HepG2 (cell line): ENCODE data around the gene NAV2. TPM values are rescaled to one million over a fixed set of nuclear protein-coding genes. Genes with fewer than 3 reads are reported as not detected.

Experiments
- CC2D1A ChIP-seq: sonication (generic); formaldehyde crosslinking; IDR thresholded peaks from 2 replicates; pipeline ENCODE4 v1.8.1; 2023; ENCODE audit warnings: mild to moderate bottlenecking, missing genetic modification reagents
- E2F5 ChIP-seq: sonication (generic); formaldehyde crosslinking; conservative IDR thresholded peaks from 2 replicates; pipeline ENCODE4 v1.4.0; 2020; ENCODE audit warnings: missing genetic modification reagents
- FOXM1 ChIP-seq: sonication (generic); formaldehyde crosslinking; IDR thresholded peaks from 2 replicates; pipeline ENCODE4 v1.5.0; 2020; ENCODE audit warnings: missing genetic modification reagents
- GPN1 ChIP-seq: sonication (generic); formaldehyde crosslinking; IDR thresholded peaks from 2 replicates; pipeline ENCODE4 v1.5.1; 2020; ENCODE audit warnings: missing genetic modification reagents, borderline replicate concordance
- HNF4G ChIP-seq, 2 experiments: sonication (generic) in 1 of 2; formaldehyde crosslinking in 1 of 2; IDR thresholded peaks; 2 replicates each; pipeline versions ENCODE4 v1.4.0 to v1.6.1; 2011 to 2020; ENCODE audit warnings: borderline replicate concordance in 2 of 2, low read depth in 2 of 2, mild to moderate bottlenecking in 2 of 2, low read length in 1 of 2, missing genetic modification reagents in 1 of 2, moderate library complexity in 1 of 2
- JDP2 ChIP-seq: sonication (generic); formaldehyde crosslinking; IDR thresholded peaks from 2 replicates; pipeline ENCODE4 v1.8.1; 2022; ENCODE audit warnings: missing genetic modification reagents, borderline replicate concordance
- MXI1 ChIP-seq: IDR thresholded peaks from 3 replicates; pipeline ENCODE4 v1.6.1; 2012; ENCODE audit warnings: low read depth, low read length, inconsistent platforms, borderline replicate concordance
- NCOA5 ChIP-seq: sonication (generic); formaldehyde crosslinking; IDR thresholded peaks from 2 replicates; pipeline ENCODE4 v1.4.0; 2020; ENCODE audit warnings: missing genetic modification reagents
- NFE2L1 ChIP-seq: sonication (generic); formaldehyde crosslinking; IDR thresholded peaks from 2 replicates; pipeline ENCODE4 v1.4.0; 2020; ENCODE audit warnings: missing genetic modification reagents, mild to moderate bottlenecking, borderline replicate concordance
- NPAS2 ChIP-seq: sonication (generic); formaldehyde crosslinking; IDR thresholded peaks from 2 replicates; pipeline ENCODE4 v1.8.0; 2022; ENCODE audit warnings: mild to moderate bottlenecking, missing genetic modification reagents, borderline replicate concordance
- NR0B2 ChIP-seq: sonication (generic); formaldehyde crosslinking; IDR thresholded peaks from 2 replicates; pipeline ENCODE4 v1.4.0; 2020; ENCODE audit warnings: mild to moderate bottlenecking, missing genetic modification reagents
- PCBP1 ChIP-seq: fragments of 200-400 bp; formaldehyde crosslinking; IDR thresholded peaks from 2 replicates; pipeline ENCODE4 v1.6.1; 2017; ENCODE audit warnings: mild to moderate bottlenecking, low read depth, low read length, borderline replicate concordance
- SALL1 ChIP-seq: sonication (generic); formaldehyde crosslinking; IDR thresholded peaks from 2 replicates; pipeline ENCODE4 v1.8.0; 2022; ENCODE audit warnings: mild to moderate bottlenecking, missing genetic modification reagents
- SIX4 ChIP-seq: sonication (generic); formaldehyde crosslinking; IDR thresholded peaks from 2 replicates; pipeline ENCODE4 v1.4.0; 2020; ENCODE audit warnings: missing genetic modification reagents
- TARDBP ChIP-seq: sonication (generic); formaldehyde crosslinking; IDR thresholded peaks from 2 replicates; pipeline ENCODE4 v1.8.0; 2022; ENCODE audit warnings: mild to moderate bottlenecking, missing genetic modification reagents
- TEAD3 ChIP-seq: optimal IDR thresholded peaks from 2 replicates; pipeline ENCODE3; 2016; ENCODE audit warnings: borderline replicate concordance
- WIZ ChIP-seq: sonication (generic); formaldehyde crosslinking; IDR thresholded peaks from 2 replicates; pipeline ENCODE4 v1.5.1; 2020; ENCODE audit warnings: mild to moderate bottlenecking, missing genetic modification reagents
- ZBTB20 ChIP-seq: sonication (generic); formaldehyde crosslinking; IDR thresholded peaks from 2 replicates; pipeline ENCODE4 v1.8.1; 2023; ENCODE audit warnings: missing genetic modification reagents, low read depth, mild to moderate bottlenecking, borderline replicate concordance
- ZBTB43 ChIP-seq: sonication (generic); formaldehyde crosslinking; conservative IDR thresholded peaks from 2 replicates; pipeline ENCODE4 v1.4.0; 2020; ENCODE audit warnings: missing genetic modification reagents
- ZNF292 ChIP-seq: sonication (generic); formaldehyde crosslinking; IDR thresholded peaks from 2 replicates; pipeline ENCODE4 v1.8.1; 2022; ENCODE audit warnings: mild to moderate bottlenecking, low read depth, missing genetic modification reagents, borderline replicate concordance
- ZNF558 ChIP-seq: sonication (generic); formaldehyde crosslinking; IDR thresholded peaks from 2 replicates; pipeline ENCODE4 v1.9.0; 2022; ENCODE audit warnings: mild to moderate bottlenecking, missing genetic modification reagents, borderline replicate concordance
- ZNF614 ChIP-seq: IDR thresholded peaks from 2 replicates; pipeline ENCODE4 v1.6.1; 2018; ENCODE audit warnings: missing biosample characterization, missing genetic modification reagents, inconsistent platforms, borderline replicate concordance
- ZNF672 ChIP-seq: sonication (generic); formaldehyde crosslinking; IDR thresholded peaks from 2 replicates; pipeline ENCODE4 v1.8.1; 2022; ENCODE audit warnings: missing genetic modification reagents
- ZNF709 ChIP-seq: sonication (generic); formaldehyde crosslinking; IDR thresholded peaks from 2 replicates; pipeline ENCODE4 v1.5.0; 2020; ENCODE audit warnings: mild to moderate bottlenecking, missing genetic modification reagents
- ZNF737 ChIP-seq: sonication (generic); formaldehyde crosslinking; IDR thresholded peaks from 2 replicates; pipeline ENCODE4 v1.5.0; 2020; ENCODE audit warnings: missing genetic modification reagents, mild to moderate bottlenecking, borderline replicate concordance
- ZNF879 ChIP-seq: sonication (generic); formaldehyde crosslinking; IDR thresholded peaks from 2 replicates; pipeline ENCODE4 v1.8.1; 2023; ENCODE audit warnings: missing genetic modification reagents
- polyA plus RNA-seq, 8 experiments: library from polyadenylated mRNA; depleted of rRNA in 3 of 8; stranded (reverse) in 7 of 8; unstranded in 1 of 8; fragments of >200 nt; fragmentation: Illumina TruSeq in 4 of 8; extraction: Trizol in 4 of 8; gene quantifications; 2 replicates each; pipeline versions ENCODE4 v1.2.1 to v1.2.3, GENCODE V29; 2011 to 2016; ENCODE audit warnings: low read depth in 4 of 8, missing spikeins in 1 of 8, mixed read lengths in 1 of 8; ENCODE audit not compliant: insufficient read depth in 1 of 8
- total RNA-seq, 5 experiments: library from RNA; depleted of rRNA; stranded (reverse); fragments of >200 nt; fragmentation: Illumina TruSeq; extraction: Trizol; gene quantifications; 2 replicates each; pipeline ENCODE4 v1.2.3, GENCODE V29; 2016; ENCODE audit warnings: low read depth in 1 of 5
- TF ChIP-seq, protein P1 (sequence below): sonication (generic); formaldehyde crosslinking; IDR thresholded peaks from 2 replicates; pipeline ENCODE4 v1.8.1; 2023; ENCODE audit warnings: missing genetic modification reagents, inconsistent platforms, borderline replicate concordance

The NAV2 gene
- total and polyA plus RNA-seq, 2 of the 13 experiments (the other 11 are each of a cell fraction or from before 2014, with no cell fraction given): 9.3 to 34.6 TPM

- TF ChIP-seq, protein P1, sequence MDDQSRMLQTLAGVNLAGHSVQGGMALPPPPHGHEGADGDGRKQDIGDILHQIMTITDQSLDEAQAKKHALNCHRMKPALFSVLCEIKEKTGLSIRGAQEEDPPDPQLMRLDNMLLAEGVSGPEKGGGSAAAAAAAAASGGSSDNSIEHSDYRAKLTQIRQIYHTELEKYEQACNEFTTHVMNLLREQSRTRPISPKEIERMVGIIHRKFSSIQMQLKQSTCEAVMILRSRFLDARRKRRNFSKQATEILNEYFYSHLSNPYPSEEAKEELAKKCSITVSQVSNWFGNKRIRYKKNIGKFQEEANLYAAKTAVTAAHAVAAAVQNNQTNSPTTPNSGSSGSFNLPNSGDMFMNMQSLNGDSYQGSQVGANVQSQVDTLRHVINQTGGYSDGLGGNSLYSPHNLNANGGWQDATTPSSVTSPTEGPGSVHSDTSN (CRISPR knock-in tag): no peak
- TF ChIP-seq TARDBP (no peak), E2F5 (CRISPR knock-in tag) (no peak), JDP2 (no peak), NCOA5 (CRISPR knock-in tag) (no peak), GPN1 (CRISPR knock-in tag) (no peak), ZNF614 (CRISPR knock-in tag) (peak; percentile 40; the same call in 1 of the 2 replicates), MXI1 (no peak), FOXM1 (CRISPR knock-in tag) (no peak), CC2D1A (CRISPR knock-in tag) (no peak), SIX4 (CRISPR knock-in tag) (peak; percentile 43; the same call in 1 of the 2 replicates), NR0B2 (CRISPR knock-in tag) (no peak), ZNF558 (no peak), ZBTB43 (CRISPR knock-in tag) (no peak), SALL1 (peak; percentile 58; the same call in 1 of the 2 replicates), ZNF672 (CRISPR knock-in tag) (no peak), TEAD3 (peak; percentile 38), ZNF709 (CRISPR knock-in tag) (no peak), ZNF879 (CRISPR knock-in tag) (no peak), ZNF292 (no peak), ZNF737 (no peak), NPAS2 (no peak), ZBTB20 (CRISPR knock-in tag) (peak; percentile 54; the same call in 1 of the 2 replicates), NFE2L1 (CRISPR knock-in tag) (no peak), PCBP1 (no peak), WIZ (CRISPR knock-in tag) (no peak), HNF4G (IDR thresholded peaks at IDR 0.05; ENCODE audit: borderline replicate concordance, low read depth, low read length) (peak; percentile 68; the same call in 1 of the 2 replicates), HNF4G (CRISPR knock-in tag; IDR thresholded peaks at IDR 0.05; ENCODE audit: borderline replicate concordance, low read depth) (no peak)
These were observed 199.7 kb downstream of the NAV2 start (continued) for GRCh38 chr11:19912115-19912957.
